ENCODE measurements around the gene LYRM7. TPM values are rescaled to one million over a fixed set of nuclear protein-coding genes. Genes with fewer than 3 reads are reported as not detected.
A peak's percentile ranks its signal among the peaks of the same experiment; 100 is the strongest.
"Not testable (repeated sequence)": the region's sequence is repeated elsewhere in the genome, so short reads cannot be mapped to it uniquely, and the experiment has no call there.

The LYRM7 gene
- total RNA-seq, 2 experiments from 2014 or later = 11.0 to 12.0 TPM

DNA sequence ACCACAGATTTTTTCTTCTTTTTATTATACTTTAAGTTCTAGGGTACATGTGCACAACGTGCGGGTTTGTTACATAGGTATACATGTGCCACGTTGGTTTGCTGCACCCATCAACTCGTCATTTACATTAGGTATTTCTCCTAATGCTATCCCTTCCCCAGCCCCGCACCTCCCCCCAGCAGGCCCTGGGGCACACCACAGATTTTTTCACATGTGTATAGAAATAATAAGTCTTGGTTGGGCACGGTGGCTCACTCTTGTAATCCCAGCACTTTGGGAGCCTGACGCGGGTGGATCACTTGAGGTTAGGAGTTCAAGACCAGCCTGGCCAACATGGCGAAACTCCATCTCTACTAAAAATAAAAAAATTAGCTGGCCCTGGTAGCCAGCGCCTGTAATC is 83.3 kb downstream of the LYRM7 start:
- H3K4me3 Mint-ChIP-seq = peak overlapping the region; percentile 88
- ChIA-PET POLR2A (interaction anchor here (0.7 to 1.0 kb wide), 2 partner anchors 9 to 45 kb away, joined by 3 to 5 read pairs; partner anchors contain the start of gene CDC42SE2), CTCF (interaction anchor here (1.2 to 1.3 kb wide), 2 partner anchors 8 to 10 kb away, joined by 3 to 5 read pairs; partner anchors contain the start of gene CDC42SE2)
- H3K4me1 Mint-ChIP-seq = peaks cover 87% of the 10 kb centered on the region
- H3K36me3 Mint-ChIP-seq (ENCODE audit: low read depth) = peaks cover 27% of the 10 kb centered on the region
- peak overlapping the region; percentile 96 for H3K27ac Mint-ChIP-seq
- H3K9me3 Mint-ChIP-seq, DNase-seq, H3K27me3 Mint-ChIP-seq: not testable (repeated sequence)

GRCh38 chr5:131254741-131255140 is 84.0 kb downstream of the LYRM7 start:
- DNase-seq = no peak
- Mint-ChIP-seq H3K27ac (peak overlapping the region; percentile 96), H3K9me3 (peaks cover 2% of the 10 kb centered on the region), H3K4me3 (peak overlapping the region; percentile 88), H3K36me3 (ENCODE audit: low read depth) (peaks cover 32% of the 10 kb centered on the region), H3K27me3 (no peaks in the 10 kb centered on the region), H3K4me1 (peaks cover 85% of the 10 kb centered on the region)
- CTCF ChIA-PET = interaction anchor here (1.2 to 1.3 kb wide), 2 partner anchors 8 to 9 kb away, joined by 3 to 5 read pairs; partner anchors contain the start of gene CDC42SE2
- POLR2A ChIA-PET = interaction anchor here (0.7 to 1.0 kb wide), 4 partner anchors 9 to 162 kb away, joined by 3 to 6 read pairs (median 4); partner anchors contain the start of gene CDC42SE2

Other genes starting within 250 kb of the LYRM7 start
- gene HINT1, start 5.7 kb upstream of the LYRM7 start, total RNA-seq = 100 to 1,000 TPM; 274 to 278 TPM
- gene CDC42SE2, start 93.1 kb downstream of the LYRM7 start, total RNA-seq = 100 to 1,000 TPM; 145 TPM

All from activated CD4-positive, alpha-beta T cell treated with anti-CD3 and anti-CD28 coated beads, Interleukin-2, amount 10 ng/mL, durations not matched to agents 7 days and 5 days (primary cell).